K562 (cell line): Measurements from ENCODE around the gene GALNT17. TPM values are rescaled to one million over a fixed set of nuclear protein-coding genes. Genes with fewer than 3 reads are reported as not detected.

ENCODE experiments used
- ARID1B ChIP-seq: fragments of 450-650 bp; IDR thresholded peaks from 2 replicates; pipeline ENCODE4 v1.6.1; 2016; ENCODE audit warnings: antibody characterized with exemption, mild to moderate bottlenecking, inconsistent platforms
- HDAC6 ChIP-seq: IDR thresholded peaks from 2 replicates; pipeline ENCODE4 v1.6.1; 2012; ENCODE audit warnings: low read depth, mild to moderate bottlenecking, control low read depth, inconsistent platforms, low read length, moderate library complexity
- HNRNPL ChIP-seq: fragments of 200-400 bp; formaldehyde crosslinking; IDR thresholded peaks from 2 replicates; pipeline ENCODE4 v1.6.1; 2017; ENCODE audit warnings: low read depth, mild to moderate bottlenecking, low read length
- MLLT1 ChIP-seq, 2 experiments: fragments of 450-650 bp; IDR thresholded peaks; 2 replicates each; pipeline ENCODE4 v1.6.1; 2016
- SIN3B ChIP-seq: fragments of 450-650 bp; IDR thresholded peaks from 2 replicates; pipeline ENCODE4 v1.6.1; 2017; ENCODE audit warnings: low read depth, mild to moderate bottlenecking, moderate library complexity
- TFAP4 ChIP-seq: sonication (generic); formaldehyde crosslinking; IDR thresholded peaks from 2 replicates; pipeline ENCODE4 v1.8.0; 2022; ENCODE audit warnings: missing genetic modification reagents, mild to moderate bottlenecking, moderate library complexity, borderline replicate concordance
- ZNF518B ChIP-seq: fragments of 250-450 bp; sonication (Bioruptor Pico); IDR thresholded peaks from 2 replicates; pipeline ENCODE4 v1.5.0; 2021; ENCODE audit warnings: mild to moderate bottlenecking, moderate library complexity
- polyA plus RNA-seq, 8 experiments: library from polyadenylated mRNA; depleted of rRNA in 4 of 8; stranded (reverse) in 5 of 8; unstranded in 3 of 8; fragments of >200 nt; fragmentation: Nextera tagmentation in 2 of 8; fragmentation: Illumina TruSeq in 1 of 8; extraction: Ambion mirVana in 2 of 8; extraction: Trizol in 1 of 8; gene quantifications; 2 replicates each; pipeline versions ENCODE4 v1.2.1 to v1.2.3, GENCODE V29; 2011 to 2014; ENCODE audit warnings: inconsistent platforms in 1 of 8, missing spikeins in 1 of 8
- total RNA-seq, 7 experiments: library from RNA; depleted of rRNA in 6 of 7; stranded (reverse); fragments of >200 nt in 6 of 7; fragmentation: Illumina TruSeq in 2 of 7; extraction: Trizol in 2 of 7; gene quantifications; 2 replicates each; pipeline versions ENCODE4 v1.2.1 to v1.2.3, GENCODE V29; 2011 to 2021; ENCODE audit warnings: low replicate concordance in 1 of 7

Gene GALNT17
- total and polyA plus RNA-seq, 9 of the 15 experiments (the other 6 are each of a cell fraction or from before 2014, with no cell fraction given), result not detected

GRCh38 chr7:71470326-71470725 lies 338.4 kb downstream of the GALNT17 start (continued):
- TF ChIP-seq MLLT1 (IDR thresholded peaks at IDR 0.05) (no peak), ARID1B (no peak), ZNF518B (no peak), SIN3B (no peak), HNRNPL (no peak), HDAC6 (no peak), TFAP4 (no peak)
